GM12878 (cell line): Measurements from ENCODE around the gene ANAPC10.

Experiments
- BHLHE40 ChIP-seq, 2 experiments: fragments of 450-650 bp in 1 of 2; IDR thresholded peaks; 2 replicates each; pipeline ENCODE4 v1.6.1; 2011 to 2017; ENCODE audit warnings: low read depth in 2 of 2, borderline replicate concordance in 1 of 2, improper control_type of control experiment in 1 of 2, low read length in 1 of 2, mild to moderate bottlenecking in 1 of 2
- CHD1 ChIP-seq: IDR thresholded peaks from 2 replicates; pipeline ENCODE4 v1.6.1; 2012; ENCODE audit warnings: low read depth, low read length, improper control_type of control experiment
- CTCF ChIP-seq, 3 experiments: IDR thresholded peaks in 2 of 3; conservative IDR thresholded peaks in 1 of 3; 2 replicates each; pipeline ENCODE4 v1.5.1; 2011; ENCODE audit warnings: low read depth in 3 of 3, low read length in 3 of 3, mild to moderate bottlenecking in 3 of 3, control low read depth in 2 of 3, moderate library complexity in 2 of 3, inconsistent platforms in 1 of 3, mixed read lengths in 1 of 3; ENCODE audit not compliant: control insufficient read depth in 2 of 3, insufficient read depth in 1 of 3; ENCODE audit errors: extremely low read depth in 1 of 3
- E2F4 ChIP-seq: IDR thresholded peaks from 2 replicates; pipeline ENCODE4 v1.6.1; 2012; ENCODE audit warnings: low read depth, low read length, improper control_type of control experiment
- EZH2 ChIP-seq: IDR thresholded peaks from 2 replicates; pipeline ENCODE4 v1.6.1; 2012; ENCODE audit warnings: low read depth, mild to moderate bottlenecking, control low read depth, inconsistent platforms, low read length, borderline replicate concordance; ENCODE audit not compliant: control insufficient read depth
- MEF2A ChIP-seq: IDR thresholded peaks from 2 replicates; pipeline ENCODE4 v1.6.1; 2011; ENCODE audit warnings: low read depth, mild to moderate bottlenecking, low read length, moderate library complexity; ENCODE audit not compliant: insufficient read depth
- MTA2 ChIP-seq: fragments of 450-650 bp; IDR thresholded peaks from 2 replicates; pipeline ENCODE4 v1.6.1; 2016; ENCODE audit warnings: low read depth, mild to moderate bottlenecking, moderate library complexity
- SP1 ChIP-seq: IDR thresholded peaks from one replicate; pipeline ENCODE4 v1.6.1; 2011; ENCODE audit warnings: low read depth, low read length
- YY1 ChIP-seq: IDR thresholded peaks from 2 replicates; pipeline ENCODE4 v1.6.1; 2011; ENCODE audit warnings: low read depth, mild to moderate bottlenecking, low read length
- ZNF274 ChIP-seq: IDR thresholded peaks from one replicate; pipeline ENCODE4 v1.8.0; 2011; ENCODE audit not compliant: insufficient read length, insufficient read depth
- ZNF687 ChIP-seq: fragments of 450-650 bp; IDR thresholded peaks from 2 replicates; pipeline ENCODE4 v1.6.1; 2017; ENCODE audit warnings: mild to moderate bottlenecking, moderate library complexity
- ZZZ3 ChIP-seq: IDR thresholded peaks from 2 replicates; pipeline ENCODE4 v1.6.1; 2011; ENCODE audit warnings: low read depth; ENCODE audit not compliant: control insufficient read depth, insufficient read length

GRCh38 chr4:145045180-145045579 lies 52.8 kb downstream of the ANAPC10 start:
- TF ChIP-seq CHD1 (no peak), SP1 (no peak), MTA2 (no peak), YY1 (no peak), ZZZ3 (no peak), CTCF (IDR thresholded peaks at IDR 0.05 in 2 of 3, conservative IDR thresholded peaks at IDR 0.05 in 1 of 3; ENCODE audit: control insufficient read depth in 2 of 3, extremely low read depth in 1 of 3, insufficient read depth in 1 of 3, low read depth in 3 of 3, low read length in 3 of 3) (no peak), E2F4 (no peak), ZNF274 (no peak), ZNF687 (no peak), MEF2A (peak; percentile 65; the same call in 1 of the 2 replicates), BHLHE40 (IDR thresholded peaks at IDR 0.05; ENCODE audit: borderline replicate concordance in 1 of 2, low read depth in 2 of 2, low read length in 1 of 2) (no peak), EZH2 (no peak)
